ENCODE measurements around the gene GABARAP. TPM values are rescaled to one million over a fixed set of nuclear protein-coding genes. Genes with fewer than 3 reads are reported as not detected.

Gene GABARAP
- total RNA-seq, 4 donors from 2014 or later: 350 to 658 (median 462) TPM

- no peak for TF ChIP-seq CTCF (IDR thresholded peaks at IDR 0.05; ENCODE audit: low read depth)
Observed at GRCh38 chr17:7242717-7243452, 636 bp upstream of the GABARAP start.

- no peak for TF ChIP-seq CTCF (IDR thresholded peaks at IDR 0.05; ENCODE audit: low read depth)
Observed at GRCh38 chr17:7241090-7241733, 1.0 kb downstream of the GABARAP start.

- TF ChIP-seq CTCF (IDR thresholded peaks at IDR 0.05; ENCODE audit: low read depth): no peak
Observed at GRCh38 chr17:7240375-7240774, 1.9 kb downstream of the GABARAP start.

- no peak for TF ChIP-seq CTCF (IDR thresholded peaks at IDR 0.05; ENCODE audit: low read depth)
Observed at GRCh38 chr17:7239091-7240027, 2.9 kb downstream of the GABARAP start, which contains the start of gene PHF23. Gene PHF23, minus strand, starts transcription at chr17:7239457. Its CDS starts 178 bp downstream, at chr17:7239279.

GRCh38 chr17:7238420-7239090, 3.7 kb downstream of the GABARAP start:
- TF ChIP-seq CTCF (IDR thresholded peaks at IDR 0.05; ENCODE audit: low read depth): no peak

GRCh38 chr17:7237761-7238419, 4.4 kb downstream of the GABARAP start:
- no peak for TF ChIP-seq CTCF (IDR thresholded peaks at IDR 0.05; ENCODE audit: low read depth)
